H9 (cell line): ENCODE results near the gene GCNA. TPM values are rescaled to one million over a fixed set of nuclear protein-coding genes. Genes with fewer than 3 reads are reported as not detected.

Experiments
- DNase-seq: peaks from one replicate; pipeline ENCODE4 v3.0.0-alpha.2; 2017
- H2AFZ ChIP-seq: one replicate; pipeline ENCODE4 v1.6.1; 2013; ENCODE audit warnings: mild to moderate bottlenecking, low read length, control low read depth, moderate library complexity
- H2AK5ac ChIP-seq: 2 replicates; pipeline ENCODE4 v1.6.1; 2013; ENCODE audit warnings: low read length, control low read depth, mixed read lengths; ENCODE audit not compliant: insufficient read length
- H2BK120ac ChIP-seq: one replicate; pipeline ENCODE4 v1.6.1; 2013; ENCODE audit warnings: low read depth, mild to moderate bottlenecking, low read length, control low read depth, inconsistent platforms; ENCODE audit not compliant: poor library complexity, severe bottlenecking
- H2BK12ac ChIP-seq: 2 replicates; pipeline ENCODE4 v1.6.1; 2013; ENCODE audit warnings: low read length, control low read depth, mixed read lengths, low read depth; ENCODE audit not compliant: insufficient read length
- H2BK15ac ChIP-seq: 2 replicates; pipeline ENCODE4 v1.6.1; 2013; ENCODE audit warnings: low read depth, low read length, control low read depth
- H2BK20ac ChIP-seq: one replicate; pipeline ENCODE4 v1.6.1; 2013; ENCODE audit warnings: low read depth, mild to moderate bottlenecking, low read length, control low read depth, inconsistent platforms; ENCODE audit not compliant: poor library complexity, severe bottlenecking
- H2BK5ac ChIP-seq: 2 replicates; pipeline ENCODE4 v1.6.1; 2013; ENCODE audit warnings: low read length, control low read depth, mixed read lengths; ENCODE audit not compliant: insufficient read length
- H3K14ac ChIP-seq: 2 replicates; pipeline ENCODE4 v1.6.1; 2013; ENCODE audit warnings: low read length, control low read depth; ENCODE audit not compliant: insufficient read depth
- H3K18ac ChIP-seq: 2 replicates; pipeline ENCODE4 v1.6.1; 2013; ENCODE audit warnings: low read depth, mild to moderate bottlenecking, mixed read lengths, low read length, control low read depth; ENCODE audit not compliant: insufficient read length
- H3K23ac ChIP-seq: 2 replicates; pipeline ENCODE4 v1.6.1; 2013; ENCODE audit warnings: low read length, control low read depth, mixed read lengths, low read depth; ENCODE audit not compliant: insufficient read length
- H3K23me2 ChIP-seq: 2 replicates; pipeline ENCODE4 v1.6.1; 2013; ENCODE audit warnings: low read depth, mild to moderate bottlenecking, mixed read lengths, low read length, control low read depth; ENCODE audit not compliant: insufficient read length, poor library complexity, severe bottlenecking
- H3K27ac ChIP-seq: 2 replicates; pipeline ENCODE4 v1.5.1; 2013; ENCODE audit warnings: low read length, control low read depth, mixed read lengths, low read depth; ENCODE audit not compliant: insufficient read length
- H3K27me3 ChIP-seq: 2 replicates; pipeline ENCODE4 v1.6.1; 2013; ENCODE audit warnings: low read length, control low read depth, inconsistent platforms; ENCODE audit not compliant: insufficient read depth
- H3K4ac ChIP-seq: 2 replicates; pipeline ENCODE4 v1.6.1; 2013; ENCODE audit warnings: low read depth, mild to moderate bottlenecking, control low read depth, inconsistent platforms, low read length, moderate library complexity
- H3K4me1 ChIP-seq: 2 replicates; pipeline ENCODE4 v1.6.1; 2013; ENCODE audit warnings: low read length, control low read depth, inconsistent platforms; ENCODE audit not compliant: insufficient read depth
- H3K4me2 ChIP-seq: 2 replicates; pipeline ENCODE4 v1.6.1; 2013; ENCODE audit warnings: low read length, control low read depth, mixed read lengths; ENCODE audit not compliant: insufficient read length, insufficient read depth
- H3K56ac ChIP-seq: 2 replicates; pipeline ENCODE4 v1.6.1; 2013; ENCODE audit warnings: low read depth, mild to moderate bottlenecking, mixed read lengths, low read length, control low read depth; ENCODE audit not compliant: insufficient read length
- H3K79me1 ChIP-seq: 2 replicates; pipeline ENCODE4 v1.6.1; 2013; ENCODE audit warnings: low read depth, mild to moderate bottlenecking, moderate library complexity, low read length, control low read depth, inconsistent platforms; ENCODE audit not compliant: insufficient read depth, poor library complexity, severe bottlenecking
- H3K79me2 ChIP-seq: 2 replicates; pipeline ENCODE4 v1.6.1; 2013; ENCODE audit warnings: low read length, control low read depth, inconsistent platforms; ENCODE audit not compliant: insufficient read depth
- H3K9ac ChIP-seq: 2 replicates; pipeline ENCODE4 v1.6.1; 2013; ENCODE audit warnings: low read length, control low read depth, mixed read lengths; ENCODE audit not compliant: insufficient read length; ENCODE audit errors: extremely low read depth
- H3K9me3 ChIP-seq: one replicate; pipeline ENCODE4 v1.6.1; 2013; ENCODE audit warnings: low read depth, low read length, inconsistent platforms; ENCODE audit not compliant: control insufficient read depth
- H3T11ph ChIP-seq: one replicate; pipeline ENCODE4 v1.6.1; 2013; ENCODE audit warnings: mild to moderate bottlenecking, low read length, control low read depth, inconsistent platforms
- H4K20me1 ChIP-seq: one replicate; pipeline ENCODE4 v1.6.1; 2013; ENCODE audit not compliant: control insufficient read depth, insufficient read length, insufficient read depth
- H4K5ac ChIP-seq: 2 replicates; pipeline ENCODE4 v1.6.1; 2013; ENCODE audit warnings: low read depth, mild to moderate bottlenecking, mixed read lengths, low read length, control low read depth; ENCODE audit not compliant: insufficient read length
- H4K8ac ChIP-seq: replicated peaks from 2 replicates; pipeline ENCODE4 v1.6.1; 2013; ENCODE audit warnings: low read length, control low read depth, mixed read lengths, low read depth; ENCODE audit not compliant: insufficient read length
- H4K91ac ChIP-seq: 2 replicates; pipeline ENCODE4 v1.6.1; 2013; ENCODE audit warnings: low read depth, mild to moderate bottlenecking, moderate library complexity, mixed read lengths, low read length, control low read depth; ENCODE audit not compliant: insufficient read length
- H3K27ac Mint-ChIP-seq, 3 experiments: 2 replicates in 2 of 3; 3 replicates in 1 of 3; pipeline ENCODE4 v1.8.0; 2020 to 2021; ENCODE audit warnings: mixed read lengths in 3 of 3, mild to moderate bottlenecking in 1 of 3, moderate library complexity in 1 of 3
- H3K27me3 Mint-ChIP-seq: 2 replicates; pipeline ENCODE4 v1.8.0; 2021; ENCODE audit warnings: low read depth, mild to moderate bottlenecking, moderate library complexity, mixed read lengths
- H3K36me3 Mint-ChIP-seq, 3 experiments: 2 replicates in 2 of 3; 3 replicates in 1 of 3; pipeline ENCODE4 v1.8.0; 2020 to 2021; ENCODE audit warnings: low read depth in 3 of 3, mixed read lengths in 3 of 3; ENCODE audit not compliant: insufficient read depth in 1 of 3
- H3K4me1 Mint-ChIP-seq, 2 experiments: 2 replicates each; pipeline ENCODE4 v1.8.0; 2020; ENCODE audit warnings: mixed read lengths in 2 of 2
- H3K4me3 Mint-ChIP-seq, 2 experiments: 2 replicates in 1 of 2; 3 replicates in 1 of 2; pipeline ENCODE4 v1.8.0; 2020 to 2021; ENCODE audit warnings: mild to moderate bottlenecking in 2 of 2, mixed read lengths in 2 of 2, moderate library complexity in 1 of 2
- H3K9me3 Mint-ChIP-seq, 2 experiments: 2 replicates in 1 of 2; 3 replicates in 1 of 2; pipeline ENCODE4 v1.8.0; 2020; ENCODE audit warnings: mild to moderate bottlenecking in 2 of 2, mixed read lengths in 2 of 2, moderate library complexity in 1 of 2
- WGBS: extraction: QIAGEN DNeasy Blood & Tissue Kit; methylation state at CpG from one replicate; pipeline ENCODE4 v1.1.7; 2013; ENCODE audit warnings: missing lambda C conversion rate, low lambda C conversion rate, mixed read lengths; ENCODE audit not compliant: insufficient read length; ENCODE audit errors: extremely low coverage; 5-methylcytosine and 5-hydroxymethylcytosine counted together
- total RNA-seq: library from RNA; stranded (reverse); gene quantifications from 2 replicates; pipeline ENCODE4 v1.2.1, GENCODE V29; 2021
- TF ChIP-seq, protein P1 (sequence below): fragments of 200-600 bp; sonication (generic); conservative IDR thresholded peaks from 3 replicates; pipeline ENCODE4 v1.8.0; 2021; ENCODE audit warnings: antibody characterized with exemption, mild to moderate bottlenecking

Gene GCNA
- total RNA-seq, 1 experiment from 2014 or later = 0.96 TPM

DNA sequence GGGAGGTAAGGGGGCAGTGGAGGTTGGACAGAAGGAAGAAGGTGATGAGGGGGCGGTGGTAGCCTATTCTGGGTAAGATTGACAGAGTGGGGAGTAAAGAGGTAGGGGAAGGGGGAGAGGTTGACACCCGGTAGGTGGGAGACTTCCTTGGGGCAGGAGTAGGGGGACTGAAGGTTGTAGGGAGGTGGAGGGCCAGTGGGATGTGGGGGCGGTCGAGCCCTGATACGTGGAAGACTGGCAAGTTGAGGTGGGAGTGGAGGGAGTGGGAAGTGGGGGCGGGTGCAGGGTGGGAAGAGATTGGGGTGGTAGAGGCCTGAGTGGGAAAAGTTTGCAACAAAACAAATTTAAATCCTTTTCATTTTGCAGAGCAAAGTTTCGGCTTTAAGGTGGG lies 1.7 kb downstream of the GCNA start:
- Histone ChIP-seq H3K23ac (no peak overlapping the region), H3K4me1 (no peaks in the 10 kb centered on the region), H3K14ac (no peak overlapping the region), H2BK20ac (no peak overlapping the region), H4K5ac (no peak overlapping the region), H2BK120ac (no peak overlapping the region), H3K4me2 (no peak overlapping the region), H4K8ac (no peak overlapping the region), H3K27me3 (no peaks in the 10 kb centered on the region), H3K9ac (no peak overlapping the region), H3K79me1 (no peaks in the 10 kb centered on the region), H3K9me3 (no peaks in the 10 kb centered on the region), H3K23me2 (no peaks in the 10 kb centered on the region), H3K56ac (no peak overlapping the region), H2BK12ac (no peak overlapping the region), H3K4ac (no peak overlapping the region), H3K79me2 (no peaks in the 10 kb centered on the region), H4K91ac (no peak overlapping the region), H2BK5ac (no peak overlapping the region), H4K20me1 (no peaks in the 10 kb centered on the region), H3T11ph (no peak overlapping the region), H2BK15ac (no peak overlapping the region), H3K27ac (no peak overlapping the region), H2AFZ (no peak overlapping the region), H3K18ac (no peak overlapping the region), H2AK5ac (no peak overlapping the region)
- peaks cover 39 to 55% of the 10 kb centered on the region in 2 experiments for H3K9me3 Mint-ChIP-seq
- H3K36me3 Mint-ChIP-seq = peaks cover 11 to 38% (median 29%) of the 10 kb centered on the region in 3 experiments
- H3K4me1 Mint-ChIP-seq = 0 out of 4 replicates have a peak, but pooled peaks cover 0 to 10% of the 10 kb centered on the region in 2 experiments
- TF ChIP-seq, protein P1, sequence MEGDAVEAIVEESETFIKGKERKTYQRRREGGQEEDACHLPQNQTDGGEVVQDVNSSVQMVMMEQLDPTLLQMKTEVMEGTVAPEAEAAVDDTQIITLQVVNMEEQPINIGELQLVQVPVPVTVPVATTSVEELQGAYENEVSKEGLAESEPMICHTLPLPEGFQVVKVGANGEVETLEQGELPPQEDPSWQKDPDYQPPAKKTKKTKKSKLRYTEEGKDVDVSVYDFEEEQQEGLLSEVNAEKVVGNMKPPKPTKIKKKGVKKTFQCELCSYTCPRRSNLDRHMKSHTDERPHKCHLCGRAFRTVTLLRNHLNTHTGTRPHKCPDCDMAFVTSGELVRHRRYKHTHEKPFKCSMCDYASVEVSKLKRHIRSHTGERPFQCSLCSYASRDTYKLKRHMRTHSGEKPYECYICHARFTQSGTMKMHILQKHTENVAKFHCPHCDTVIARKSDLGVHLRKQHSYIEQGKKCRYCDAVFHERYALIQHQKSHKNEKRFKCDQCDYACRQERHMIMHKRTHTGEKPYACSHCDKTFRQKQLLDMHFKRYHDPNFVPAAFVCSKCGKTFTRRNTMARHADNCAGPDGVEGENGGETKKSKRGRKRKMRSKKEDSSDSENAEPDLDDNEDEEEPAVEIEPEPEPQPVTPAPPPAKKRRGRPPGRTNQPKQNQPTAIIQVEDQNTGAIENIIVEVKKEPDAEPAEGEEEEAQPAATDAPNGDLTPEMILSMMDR = no peak
- WGBS = no CpG with 5 or more reads among the region's 7 CpGs
- peaks cover 4% of the 10 kb centered on the region; the same call in 1 of the 2 replicates for H3K27me3 Mint-ChIP-seq
- no peak overlapping the region for H3K4me3 Mint-ChIP-seq
- no peak for DNase-seq
- no peak overlapping the region for H3K27ac Mint-ChIP-seq
